Uterus (tissue), 2 donors: Measurements from ENCODE around the gene LITAF.

Experiments used
- POLR2A ChIP-seq, 2 donors: fragments of 450-650 bp; IDR thresholded peaks; one replicate each; pipeline ENCODE4 v1.6.1; 2016; ENCODE audit warnings: antibody characterized with exemption in 2 of 2, mild to moderate bottlenecking in 1 of 2, moderate library complexity in 1 of 2
- TF ChIP-seq, protein P1 (sequence below), 4 experiments: fragments of 200-600 bp in 2 of 4; fragments of 450-650 bp in 2 of 4; sonication (generic) in 2 of 4; IDR thresholded peaks; one replicate each; pipeline ENCODE4 v1.5.1; 2016 to 2019; ENCODE audit warnings: antibody characterized with exemption in 4 of 4, mild to moderate bottlenecking in 2 of 4, moderate library complexity in 1 of 4

- TF ChIP-seq, protein P1, sequence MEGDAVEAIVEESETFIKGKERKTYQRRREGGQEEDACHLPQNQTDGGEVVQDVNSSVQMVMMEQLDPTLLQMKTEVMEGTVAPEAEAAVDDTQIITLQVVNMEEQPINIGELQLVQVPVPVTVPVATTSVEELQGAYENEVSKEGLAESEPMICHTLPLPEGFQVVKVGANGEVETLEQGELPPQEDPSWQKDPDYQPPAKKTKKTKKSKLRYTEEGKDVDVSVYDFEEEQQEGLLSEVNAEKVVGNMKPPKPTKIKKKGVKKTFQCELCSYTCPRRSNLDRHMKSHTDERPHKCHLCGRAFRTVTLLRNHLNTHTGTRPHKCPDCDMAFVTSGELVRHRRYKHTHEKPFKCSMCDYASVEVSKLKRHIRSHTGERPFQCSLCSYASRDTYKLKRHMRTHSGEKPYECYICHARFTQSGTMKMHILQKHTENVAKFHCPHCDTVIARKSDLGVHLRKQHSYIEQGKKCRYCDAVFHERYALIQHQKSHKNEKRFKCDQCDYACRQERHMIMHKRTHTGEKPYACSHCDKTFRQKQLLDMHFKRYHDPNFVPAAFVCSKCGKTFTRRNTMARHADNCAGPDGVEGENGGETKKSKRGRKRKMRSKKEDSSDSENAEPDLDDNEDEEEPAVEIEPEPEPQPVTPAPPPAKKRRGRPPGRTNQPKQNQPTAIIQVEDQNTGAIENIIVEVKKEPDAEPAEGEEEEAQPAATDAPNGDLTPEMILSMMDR (IDR thresholded peaks at IDR 0.05): no peak
- no peak for TF ChIP-seq POLR2A (IDR thresholded peaks at IDR 0.05)
Measured at GRCh38 chr16:11503566-11503965, 83.2 kb downstream of the LITAF start.
